Activated CD4-positive, CD25-positive, alpha-beta regulatory T cell (primary cell): ENCODE data around the gene TRMT61A.
"Not testable (repeated sequence)": the region's sequence is repeated elsewhere in the genome, so short reads cannot be mapped to it uniquely, and the experiment has no call there.

Experiments used
- DNase-seq, 4 experiments: peaks; one replicate each; lab custom pipeline; 2025; lab: John Stamatoyannopoulos, UW

TRMT61A gene

GRCh38 chr14:103523575-103523954 is 5.4 kb upstream of the TRMT61A start:
- no peak for DNase-seq

GRCh38 chr14:103524002-103524935 is 4.7 kb upstream of the TRMT61A start:
- no peak for DNase-seq

- DNase-seq, result not testable (repeated sequence)
Observed at GRCh38 chr14:103525430-103526246, 3.4 kb upstream of the TRMT61A start.

- DNase-seq, result no peak
Observed at GRCh38 chr14:103526247-103526913, 2.6 kb upstream of the TRMT61A start.

GRCh38 chr14:103526914-103527248 is 2.1 kb upstream of the TRMT61A start:
- no peak for DNase-seq

- no peak for DNase-seq
Observed at GRCh38 chr14:103527408-103528145, 1.4 kb upstream of the TRMT61A start.

- DNase-seq, result no peak
Observed at GRCh38 chr14:103528146-103528586, 830 bp upstream of the TRMT61A start.

GRCh38 chr14:103529383-103530365 is 678 bp downstream of the TRMT61A start:
- DNase-seq, result no peak

GRCh38 chr14:103530390-103530789 is 1.4 kb downstream of the TRMT61A start:
- DNase-seq, result no peak

GRCh38 chr14:103530831-103531230 is 1.8 kb downstream of the TRMT61A start:
- DNase-seq, result no peak

GRCh38 chr14:103531421-103532215 is 2.6 kb downstream of the TRMT61A start:
- no peak for DNase-seq

- DNase-seq, result no peak
Observed at GRCh38 chr14:103532216-103533136, 3.5 kb downstream of the TRMT61A start.

- DNase-seq, result no peak
Observed at GRCh38 chr14:103533137-103533998, 4.4 kb downstream of the TRMT61A start.

GRCh38 chr14:103533999-103534575 is 5.1 kb downstream of the TRMT61A start:
- no peak for DNase-seq

GRCh38 chr14:103534576-103535061 is 5.6 kb downstream of the TRMT61A start:
- no peak for DNase-seq

GRCh38 chr14:103535081-103535890 is 6.3 kb downstream of the TRMT61A start:
- no peak for DNase-seq
